GM21737 (cell line): ENCODE results near the gene GFOD2.
A peak's percentile ranks its signal among the peaks of the same experiment; 100 is the strongest.

Experiments used
- ATAC-seq: cut with Tn5 transposase; IDR thresholded peaks from one replicate; pipeline ENCODE4 v1.9.1; 2021; ENCODE audit warnings: mild to moderate bottlenecking, moderate library complexity; ENCODE audit not compliant: unreplicated experiment

GFOD2 gene

GRCh38 chr16:67660564-67661028 is 58.5 kb downstream of the GFOD2 start, which contains the start of gene PARD6A:
Gene PARD6A (plus strand): TSS chr16:67660960. CDS start chr16:67661039, 79 bp downstream.
- peak; percentile 63 for ATAC-seq

GRCh38 chr16:67659675-67660563 is 59.2 kb downstream of the GFOD2 start, which contains the start of gene ACD:
Gene ACD (minus strand): TSS chr16:67660260. CDS start chr16:67660220, 40 bp downstream.
- peak; percentile 53 for ATAC-seq

GRCh38 chr16:67658849-67659674 is 60.1 kb downstream of the GFOD2 start:
- ATAC-seq, result no peak

GRCh38 chr16:67657751-67658518 is 61.2 kb downstream of the GFOD2 start:
- no peak for ATAC-seq

- no peak for ATAC-seq
Observed at GRCh38 chr16:67657017-67657608, 62.0 kb downstream of the GFOD2 start.

- no peak for ATAC-seq
Observed at GRCh38 chr16:67656344-67657016, 62.6 kb downstream of the GFOD2 start.

- ATAC-seq, result no peak
Observed at GRCh38 chr16:67655363-67655762, 63.8 kb downstream of the GFOD2 start.

- no peak for ATAC-seq
Observed at GRCh38 chr16:67654403-67654911, 64.7 kb downstream of the GFOD2 start.

- no peak for ATAC-seq
Observed at GRCh38 chr16:67653789-67654402, 65.2 kb downstream of the GFOD2 start.

- ATAC-seq, result no peak
Observed at GRCh38 chr16:67653128-67653788, 65.9 kb downstream of the GFOD2 start.

GRCh38 chr16:67652578-67653127 is 66.5 kb downstream of the GFOD2 start:
- ATAC-seq, result no peak

GRCh38 chr16:67651847-67652246 is 67.3 kb downstream of the GFOD2 start:
- no peak for ATAC-seq

GRCh38 chr16:67651039-67651438 is 68.1 kb downstream of the GFOD2 start:
- ATAC-seq, result no peak

GRCh38 chr16:67650023-67650422 is 69.1 kb downstream of the GFOD2 start:
- no peak for ATAC-seq

- ATAC-seq, result no peak
Observed at GRCh38 chr16:67649494-67649931, 69.6 kb downstream of the GFOD2 start.

- ATAC-seq, result no peak
Observed at GRCh38 chr16:67648764-67649407, 70.2 kb downstream of the GFOD2 start.

- no peak for ATAC-seq
Observed at GRCh38 chr16:67648088-67648763, 70.9 kb downstream of the GFOD2 start.
